ENCODE results near the gene KRT1.

The KRT1 gene

DNA sequence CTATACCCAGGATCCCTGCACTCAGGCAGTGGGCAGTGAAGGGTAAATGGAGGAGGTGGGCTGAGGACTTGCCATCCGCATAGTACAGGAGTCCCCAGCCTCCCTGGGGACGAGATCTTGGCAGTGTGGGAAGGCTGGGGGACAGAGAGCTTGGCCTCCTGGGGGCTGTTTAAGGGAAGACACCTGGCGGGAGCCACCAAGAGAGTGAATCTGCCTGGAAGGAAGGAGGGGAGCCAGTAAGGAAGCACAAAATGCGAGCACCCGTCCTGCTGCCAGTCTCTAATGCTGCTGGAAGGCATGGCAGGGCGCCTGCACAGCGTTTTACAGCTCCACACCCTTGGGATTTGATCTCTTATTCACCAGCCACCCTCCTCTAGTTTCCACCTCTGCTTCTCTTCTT is 20.8 kb downstream of the KRT1 start:
- no peak for DNase-seq

DNA sequence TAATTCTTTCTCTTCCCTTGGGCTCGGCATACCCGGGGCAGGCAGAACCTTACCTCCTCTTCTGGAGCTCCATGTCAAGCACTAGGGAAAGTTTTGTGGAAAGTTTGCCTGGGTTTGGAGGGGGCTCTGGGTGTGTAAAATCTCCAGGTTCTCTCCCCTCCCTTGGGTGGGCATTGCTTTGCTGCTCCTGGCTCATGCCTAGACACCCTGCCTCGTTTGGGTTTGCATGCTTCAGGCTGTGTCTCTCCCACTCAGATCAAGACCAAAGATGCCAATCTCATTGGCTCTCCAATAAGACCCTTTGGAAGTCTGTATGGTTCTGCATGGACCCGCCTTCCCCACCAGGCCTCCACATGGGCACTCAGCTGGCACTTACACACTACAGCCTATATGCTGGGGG is 22.0 kb downstream of the KRT1 start:
- DNase-seq, result no peak

DNA sequence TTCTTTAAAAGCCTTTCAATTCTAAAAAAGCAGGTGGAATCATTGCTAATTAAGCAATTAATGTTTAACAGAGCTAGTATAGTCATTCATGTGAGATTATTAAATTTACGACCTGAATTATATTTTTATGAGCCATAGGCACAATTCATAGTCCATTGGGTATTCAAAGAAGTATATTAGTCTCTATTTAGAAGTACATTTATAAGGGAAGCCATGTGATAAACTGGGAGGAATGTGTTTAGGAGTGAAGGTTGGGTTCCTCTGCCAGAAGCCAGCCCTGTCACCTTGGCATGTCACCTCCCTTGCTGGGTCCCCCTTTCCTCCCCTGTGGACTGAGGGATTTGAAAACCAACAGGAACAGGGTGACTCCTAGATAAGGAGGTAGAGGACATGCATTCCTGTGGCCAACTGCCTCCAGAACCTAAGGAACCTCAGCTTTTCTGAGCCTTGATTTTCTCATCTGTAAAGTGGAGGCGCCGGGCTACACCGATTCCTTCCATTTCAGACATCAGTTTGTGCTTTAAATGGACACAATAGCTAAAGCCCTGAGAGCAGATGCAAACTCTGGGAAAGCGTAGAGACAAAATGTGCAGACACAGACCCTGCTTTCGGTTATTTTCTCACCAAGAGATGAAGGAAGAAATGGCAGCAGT is 22.8 kb downstream of the KRT1 start:
- DNase-seq, result no peak

DNA sequence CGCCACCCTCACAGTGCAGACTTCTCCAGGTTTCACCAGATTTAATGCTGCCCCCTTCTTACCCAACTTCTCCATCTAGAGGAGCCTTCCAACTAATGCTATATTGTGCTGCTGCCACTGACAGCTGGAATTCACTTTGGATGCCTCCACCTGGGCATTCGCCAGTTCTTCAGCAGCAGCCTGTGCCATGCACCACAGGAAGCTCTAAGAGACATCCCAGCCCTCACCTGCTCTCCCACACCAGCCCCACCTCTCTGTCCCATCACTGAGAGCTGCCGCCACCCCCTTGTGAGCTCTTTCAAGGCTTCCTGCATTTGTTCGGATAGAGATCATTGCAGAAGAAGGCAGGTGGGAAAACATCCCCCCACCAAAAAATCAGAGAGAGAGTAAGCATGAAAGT is 23.6 kb downstream of the KRT1 start:
- no peak for DNase-seq

DNA sequence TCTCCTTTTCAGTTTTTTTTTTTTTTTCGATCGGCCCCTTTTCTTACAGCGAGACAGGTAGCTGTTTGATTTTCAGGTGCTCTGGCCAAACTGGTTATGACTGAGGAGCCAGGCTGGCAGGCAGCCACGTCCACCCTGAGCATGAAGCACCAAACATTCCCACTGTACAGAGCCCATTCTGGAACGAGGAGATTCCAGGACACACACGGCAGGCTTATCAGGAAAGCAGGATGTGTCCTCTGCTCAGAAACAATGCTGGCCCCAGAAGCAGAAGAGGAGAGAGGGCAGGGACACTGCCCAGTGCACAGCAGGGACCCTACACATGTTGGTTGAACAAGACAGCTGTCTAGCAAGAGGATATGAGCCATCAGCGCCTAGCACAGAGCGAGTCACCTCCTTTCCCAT is 24.5 kb downstream of the KRT1 start:
- no peak for DNase-seq

DNA sequence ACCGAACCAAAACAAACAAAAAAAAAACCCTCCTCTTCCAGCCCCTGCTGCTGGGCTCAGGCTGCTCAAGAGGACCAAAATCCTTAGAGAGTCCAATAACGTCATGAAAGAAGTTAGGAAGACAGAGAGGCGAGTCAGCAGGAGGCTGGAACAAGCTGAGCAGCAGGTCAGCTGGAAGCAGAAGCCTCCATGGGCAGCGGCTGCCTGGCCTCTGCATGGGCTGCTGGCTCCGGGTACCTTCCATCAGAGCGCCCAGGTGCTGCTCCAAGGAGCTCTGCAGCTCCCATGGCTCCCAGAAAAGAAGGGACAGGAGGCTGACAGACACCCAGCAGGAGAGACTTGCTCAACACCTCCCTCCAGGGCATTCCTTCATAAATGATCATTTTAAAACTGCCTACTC is 25.0 kb downstream of the KRT1 start:
- DNase-seq, result no peak

DNA sequence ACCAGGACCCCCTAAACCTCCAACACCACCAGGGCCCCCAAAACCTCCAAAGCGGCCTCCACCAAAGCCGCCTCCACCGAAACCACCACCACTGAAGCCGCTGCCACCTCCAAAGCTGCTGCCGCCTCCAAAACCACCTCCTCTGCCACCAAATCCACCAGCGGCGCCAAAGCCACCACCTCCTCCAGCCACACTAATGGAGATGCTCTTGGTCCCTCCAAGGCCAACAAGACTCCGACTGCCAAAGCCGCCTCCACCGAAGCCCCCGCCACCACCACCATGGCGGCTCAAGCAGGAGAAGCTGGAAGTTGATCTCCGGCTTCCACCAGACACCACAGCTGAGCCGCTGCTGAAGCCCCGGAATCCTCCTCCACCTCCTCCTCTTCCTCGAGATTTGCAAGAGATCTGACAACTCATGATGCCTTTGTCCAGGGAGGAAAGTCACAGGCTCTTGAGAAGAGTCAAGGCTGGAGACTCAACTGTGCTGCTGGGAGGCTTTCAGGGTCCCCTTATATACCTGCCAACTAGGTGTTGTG is 28.4 kb downstream of the KRT1 start, which contains the start of gene KRT2:
KRT2 (minus strand) TSS at position 486 of the 536 bp plus-strand sequence; CDS start at position 417, 69 bp downstream.
- no peak for DNase-seq

DNA sequence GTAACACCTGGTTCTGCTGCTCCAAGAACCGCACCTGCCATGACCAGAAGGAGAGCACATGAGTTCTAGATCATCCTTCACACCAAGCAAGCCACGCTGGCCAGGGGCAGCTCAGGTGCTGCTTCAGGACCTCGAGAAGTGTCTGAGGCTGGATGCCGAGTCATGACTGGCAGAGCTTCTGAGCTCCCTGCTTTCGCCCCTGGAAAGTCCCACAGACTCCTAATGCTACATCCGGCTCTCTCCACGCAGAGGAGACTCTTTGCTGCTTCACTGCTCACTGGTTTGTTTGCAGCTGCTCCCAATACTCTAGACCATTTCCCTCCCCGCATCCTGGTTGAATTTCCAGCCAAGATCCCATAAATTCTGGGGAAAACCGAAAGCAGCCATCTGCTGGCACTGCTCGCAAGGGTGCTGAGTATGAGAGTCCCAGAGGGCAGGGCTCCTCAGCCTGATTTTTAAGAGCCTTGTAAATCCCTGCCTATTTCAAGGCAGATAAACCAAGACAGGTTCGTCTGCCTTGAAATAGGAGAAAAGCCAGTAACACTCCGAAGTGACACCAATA is 29.6 kb downstream of the KRT1 start:
- DNase-seq, result no peak

DNA sequence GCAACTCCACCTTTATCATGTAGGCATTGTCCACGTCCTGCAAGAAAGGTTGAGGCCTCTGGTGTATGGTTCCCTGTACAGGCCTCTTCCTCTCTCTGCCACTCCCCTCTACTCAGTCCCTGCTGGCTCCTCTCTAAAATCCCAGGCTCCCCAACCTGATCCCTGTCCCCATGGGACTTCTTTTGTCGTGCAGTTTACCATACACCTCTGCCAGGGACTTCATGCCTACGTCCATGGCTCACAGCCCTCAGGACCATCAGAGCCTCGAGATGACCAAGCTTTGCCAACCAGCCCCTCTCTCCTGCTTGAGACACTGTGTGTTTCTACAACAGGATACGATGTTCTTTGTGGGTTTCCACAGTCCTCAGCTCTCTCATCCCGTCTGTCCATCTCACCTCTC is 31.1 kb downstream of the KRT1 start:
- no peak for DNase-seq

DNA sequence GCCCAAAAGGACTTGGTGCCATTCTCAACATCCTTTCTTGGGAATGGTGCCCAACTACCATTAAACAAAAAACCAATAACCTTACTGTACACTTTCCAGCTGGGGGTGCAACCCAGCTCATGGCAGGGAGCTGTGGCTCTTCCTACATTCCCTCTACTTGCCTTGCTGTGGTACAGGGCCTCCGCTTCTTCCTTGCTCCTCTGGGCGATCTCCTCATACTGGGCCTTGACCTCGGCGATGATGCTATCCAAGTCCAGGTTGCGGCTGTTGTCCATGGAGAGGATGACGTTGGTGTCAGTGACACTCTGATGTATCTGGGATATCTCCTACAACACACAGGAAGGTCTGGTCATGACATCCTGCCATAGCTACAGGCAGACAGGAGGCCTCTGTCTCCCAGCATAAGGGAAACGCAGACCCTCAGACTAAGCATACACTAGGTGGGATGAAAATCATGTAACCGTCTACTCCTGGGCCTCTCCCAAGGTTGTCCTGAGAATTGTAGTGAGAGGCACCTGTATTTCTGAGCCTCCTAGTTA is 32.1 kb downstream of the KRT1 start:
- no peak for DNase-seq

DNA sequence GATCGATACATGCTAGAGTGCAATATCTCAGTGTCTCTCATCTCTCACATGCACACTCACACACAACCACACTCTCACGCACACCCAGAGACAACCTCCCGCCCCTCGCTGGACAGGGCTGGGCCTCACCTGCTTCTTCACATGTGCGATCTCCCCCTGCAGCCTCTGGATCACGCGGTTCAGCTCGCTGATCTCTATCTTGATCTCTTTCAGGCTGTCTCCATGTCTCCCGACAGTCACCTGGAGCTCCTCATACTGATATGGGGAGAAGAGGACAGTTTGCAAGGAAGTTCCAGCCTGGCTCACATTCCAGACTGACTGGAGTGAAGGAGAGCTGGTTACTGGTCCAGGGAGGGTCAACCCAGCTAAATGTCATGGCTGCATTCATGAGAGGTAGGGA is 32.6 kb downstream of the KRT1 start:
- DNase-seq, result no peak

DNA sequence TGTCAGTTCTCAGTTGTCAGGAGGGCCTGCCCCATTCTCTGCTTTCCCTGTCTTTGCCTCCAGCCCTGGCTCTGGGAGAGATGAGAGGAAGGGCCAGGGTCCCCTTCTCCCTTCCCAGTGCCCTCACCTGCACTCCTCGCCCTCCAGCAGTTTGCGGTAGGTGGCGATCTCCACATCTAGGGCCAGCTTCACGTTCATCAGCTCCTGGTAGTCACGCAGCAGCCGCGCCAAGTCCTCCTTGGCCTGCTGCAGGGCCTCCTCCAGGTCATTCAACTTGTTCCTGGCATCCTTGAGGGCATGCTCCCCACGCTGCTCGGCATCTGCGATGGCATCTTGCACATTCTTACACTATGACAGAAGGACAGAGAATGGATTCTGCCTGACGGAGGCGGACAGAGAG is 33.6 kb downstream of the KRT1 start:
- no peak for DNase-seq

DNA sequence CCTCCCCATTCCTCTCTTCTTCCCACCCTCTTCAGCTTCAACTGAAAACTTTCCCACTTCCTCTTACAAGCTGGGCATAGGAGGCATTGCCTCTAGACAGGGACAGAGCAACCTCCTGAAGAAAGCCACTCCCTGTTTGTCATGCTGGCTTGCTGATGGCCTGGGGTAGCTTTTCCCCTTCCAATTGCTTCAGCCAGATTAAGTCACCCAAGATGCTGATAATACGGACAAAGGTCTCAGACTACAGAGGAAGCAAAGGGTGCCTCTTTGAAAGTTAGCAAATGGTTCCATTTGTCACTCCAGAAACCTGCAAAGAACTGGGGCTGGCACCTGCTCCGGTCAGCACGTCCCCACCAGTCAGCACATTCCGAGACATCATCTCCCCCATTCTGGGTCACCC is 34.2 kb downstream of the KRT1 start:
- DNase-seq, result peak in 1 of 2 experiments; percentile 3

DNA sequence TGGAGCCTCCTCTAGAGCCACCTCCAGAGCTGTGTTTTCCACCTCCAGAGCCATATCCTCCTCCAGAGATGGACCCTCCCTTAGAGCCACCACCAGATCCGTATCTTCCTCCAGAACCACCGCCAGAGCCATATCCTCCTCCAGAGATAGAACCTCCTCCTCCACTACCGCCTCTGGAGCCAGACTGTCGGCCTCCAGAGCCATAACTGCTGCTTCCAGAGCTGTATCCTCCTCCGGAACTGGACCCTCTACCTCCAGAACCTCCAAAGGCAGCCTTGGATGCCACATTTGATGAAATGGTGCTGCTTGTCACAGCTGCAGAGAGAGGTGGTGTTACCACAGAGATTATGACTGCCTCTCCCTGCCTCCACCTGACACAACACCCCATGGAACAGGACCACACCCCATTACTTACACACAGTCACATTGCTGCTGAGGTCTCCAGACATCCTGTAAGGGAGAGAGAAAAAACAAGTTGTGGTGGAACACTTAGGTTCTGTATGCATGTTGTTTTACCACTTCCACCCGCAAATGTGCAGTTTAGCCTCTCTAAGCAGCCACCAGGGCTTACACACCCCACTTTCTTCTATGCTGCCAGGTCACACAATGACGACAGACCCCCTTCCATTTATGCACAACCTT is 35.0 kb downstream of the KRT1 start:
- no peak for DNase-seq

DNA sequence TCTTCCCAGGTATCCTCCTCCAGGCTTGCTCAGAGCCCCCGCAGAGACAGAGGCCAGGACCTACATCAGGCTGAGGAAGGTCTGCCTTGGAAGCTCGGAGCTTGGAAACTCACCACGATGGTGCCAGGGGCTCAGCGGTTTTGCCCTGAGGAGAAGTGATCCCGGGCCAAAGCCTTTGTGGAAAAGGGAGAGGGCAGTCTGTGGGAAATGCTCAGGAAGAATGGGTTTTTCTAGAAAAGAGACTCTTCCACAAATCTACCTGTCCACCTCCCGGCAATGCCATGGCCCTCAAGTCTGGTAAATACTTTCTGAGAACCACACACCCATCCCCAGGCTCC is 36.2 kb downstream of the KRT1 start:
- DNase-seq, result no peak

DNA sequence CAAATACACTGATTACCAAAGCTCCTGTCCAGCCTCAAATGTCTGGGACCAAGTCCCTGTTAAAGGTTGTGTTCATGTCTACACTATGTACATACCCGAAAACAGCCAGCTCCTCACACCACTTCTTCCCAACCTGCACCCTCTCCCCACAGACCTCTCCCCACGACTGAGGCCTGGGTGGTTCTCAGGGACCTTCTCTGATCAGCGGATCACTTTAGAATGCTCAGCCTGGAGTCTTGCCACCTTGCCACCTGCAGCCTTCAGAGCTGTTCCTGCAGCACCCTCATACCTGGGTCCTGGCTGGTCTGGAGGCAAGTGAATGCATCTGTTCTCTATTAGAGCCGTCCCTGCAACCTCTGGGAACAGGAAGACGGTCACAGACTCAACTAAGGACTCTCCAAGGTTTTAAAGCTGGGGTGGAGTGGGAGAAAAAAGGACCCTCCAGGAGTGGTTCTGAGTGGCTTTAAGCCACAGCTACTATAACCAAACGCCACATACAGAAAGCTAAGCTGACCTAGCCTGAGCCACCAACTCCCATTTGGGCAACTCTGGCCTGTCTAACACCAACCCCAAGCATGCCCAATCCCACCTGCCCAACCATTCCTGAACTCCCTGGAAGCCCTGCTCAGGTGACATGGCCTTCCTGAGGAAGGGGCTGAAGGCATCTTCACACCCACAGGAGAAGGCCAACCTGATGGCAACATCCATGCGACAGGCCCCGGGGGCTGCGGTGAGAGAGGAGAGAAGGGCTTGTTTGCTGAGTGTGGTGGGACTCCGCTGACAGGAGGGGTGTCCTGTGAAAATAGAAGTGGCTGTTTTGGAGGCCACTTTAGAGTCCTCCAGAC is 36.8 kb downstream of the KRT1 start:
- DNase-seq, result no peak

DNA sequence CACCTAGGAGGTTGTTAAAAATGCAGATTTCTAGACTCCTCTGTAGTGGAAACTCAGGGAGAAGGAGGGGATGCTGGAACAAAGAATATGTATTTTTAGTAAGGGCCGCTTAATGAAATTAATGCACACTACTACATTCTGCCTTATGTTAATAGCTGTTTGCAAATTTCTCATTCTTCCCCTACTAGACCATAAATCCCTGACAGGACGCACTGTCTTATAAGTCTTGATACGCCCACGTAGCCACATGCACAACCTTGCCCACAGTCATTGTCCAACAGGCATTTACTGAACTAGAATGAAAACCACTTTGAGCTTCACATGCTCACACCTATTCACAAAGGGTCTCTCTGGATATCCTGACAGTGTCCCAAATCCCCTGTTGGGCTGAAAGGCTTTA is 38.7 kb downstream of the KRT1 start:
- DNase-seq, result no peak

DNA sequence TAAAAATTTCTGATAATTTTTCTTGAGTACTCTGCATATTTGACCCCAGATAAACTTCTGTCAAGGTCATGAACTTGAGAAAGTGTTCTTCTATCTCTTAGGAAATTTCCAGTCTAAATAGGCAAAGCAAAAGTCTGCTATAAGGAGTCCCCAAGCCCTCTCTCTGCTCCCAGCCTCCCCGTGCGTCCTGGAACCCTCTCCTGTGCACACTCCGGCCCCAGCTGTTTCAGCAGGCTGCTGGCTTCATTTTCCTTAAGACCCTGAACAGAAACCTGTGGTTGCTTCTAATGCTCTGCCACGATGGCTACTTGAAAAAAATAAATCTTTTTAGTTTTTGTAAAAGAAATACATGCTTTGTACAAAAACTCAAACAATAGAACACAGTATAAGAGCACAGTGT is 42.9 kb downstream of the KRT1 start:
- DNase-seq, result no peak

DNA sequence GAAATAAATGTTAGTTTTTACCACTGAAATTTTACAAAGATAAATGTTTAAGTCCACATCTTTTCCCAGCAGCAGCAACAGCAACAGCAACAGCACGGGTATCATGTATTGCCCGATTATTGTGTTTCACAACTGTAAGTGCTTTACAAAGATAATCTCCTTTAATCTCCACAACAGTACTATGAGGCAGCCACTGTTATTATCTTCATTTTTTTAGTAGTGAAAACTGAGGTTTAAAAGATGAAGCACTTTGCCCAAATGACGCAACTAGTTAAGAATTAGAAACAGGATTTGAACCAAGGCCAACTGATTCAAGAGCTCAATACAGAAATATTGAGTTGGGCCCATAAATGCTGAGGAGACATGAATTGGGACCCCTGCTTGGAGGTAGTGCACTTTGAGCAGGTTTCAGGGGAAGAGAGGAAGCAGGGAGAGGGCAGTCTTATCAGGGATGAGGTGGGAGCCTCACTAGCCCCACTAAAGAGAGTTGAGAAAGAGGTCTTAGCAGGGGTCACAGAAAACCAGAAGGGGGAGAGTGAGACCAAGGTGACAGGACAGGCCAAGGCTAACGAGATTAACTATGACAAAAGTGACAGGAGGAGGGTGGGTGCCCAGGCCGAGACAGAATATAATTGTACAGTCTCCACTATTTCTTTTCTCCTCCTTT is 43.5 kb downstream of the KRT1 start:
- peak; percentile 49 to 52 for DNase-seq

DNA sequence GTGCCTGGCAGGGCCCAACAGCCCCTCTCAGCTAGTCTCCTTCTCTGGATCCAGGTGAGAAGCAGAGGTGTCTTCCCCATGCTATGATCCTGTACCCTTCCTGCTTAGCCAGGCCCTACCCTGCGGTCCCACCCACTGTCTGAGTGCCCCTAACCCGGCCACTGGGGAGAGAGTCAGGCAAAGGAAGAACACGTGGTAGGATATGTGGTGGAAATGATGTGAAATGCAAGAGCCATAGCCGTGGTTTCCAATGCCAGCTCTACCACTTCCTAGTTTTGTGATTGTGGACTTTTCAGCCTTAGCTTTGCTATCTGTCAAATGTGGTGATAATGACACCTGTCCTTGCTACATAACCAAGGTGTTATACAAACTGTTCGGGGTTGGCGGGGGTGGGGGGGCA is 44.0 kb downstream of the KRT1 start:
- peak; percentile 54 to 55 for DNase-seq

DNA sequence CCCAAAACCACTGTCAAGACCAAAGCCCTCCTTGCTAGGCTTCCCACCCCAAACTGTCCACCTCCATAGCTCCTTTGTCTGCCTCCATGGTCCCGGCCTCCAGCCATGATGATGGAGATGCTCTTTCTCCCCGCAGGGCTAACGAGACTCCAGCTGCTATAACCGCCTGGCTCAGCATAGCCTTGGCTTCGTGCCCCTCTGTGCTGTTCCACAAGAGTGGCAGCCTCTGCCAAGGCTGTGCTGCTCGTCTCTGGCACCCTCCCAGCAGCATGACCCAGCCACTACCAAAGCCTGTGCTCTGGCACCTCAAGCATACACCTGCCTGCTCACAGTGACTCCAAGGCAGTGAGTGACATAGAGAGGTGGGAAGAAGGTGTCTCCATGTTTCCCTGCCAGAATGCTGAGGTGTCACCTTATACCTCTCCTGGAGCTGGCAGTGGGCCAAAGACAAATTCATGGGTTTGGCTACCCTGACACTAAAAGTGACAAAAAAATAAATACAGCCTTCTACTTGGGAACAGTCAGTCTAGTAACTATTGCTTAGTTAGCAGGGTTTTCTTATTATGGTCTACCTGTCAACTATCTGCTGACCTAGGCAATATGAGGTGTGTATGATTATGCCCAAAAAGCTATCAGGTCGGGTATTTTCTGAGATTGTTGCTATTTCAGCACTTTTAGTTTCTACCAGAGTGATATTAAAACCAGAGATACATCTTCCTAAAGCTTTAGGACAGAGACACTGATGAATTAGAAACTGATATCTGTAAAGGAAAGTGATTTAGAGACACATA is 45.7 kb downstream of the KRT1 start:
- no peak for DNase-seq

DNA sequence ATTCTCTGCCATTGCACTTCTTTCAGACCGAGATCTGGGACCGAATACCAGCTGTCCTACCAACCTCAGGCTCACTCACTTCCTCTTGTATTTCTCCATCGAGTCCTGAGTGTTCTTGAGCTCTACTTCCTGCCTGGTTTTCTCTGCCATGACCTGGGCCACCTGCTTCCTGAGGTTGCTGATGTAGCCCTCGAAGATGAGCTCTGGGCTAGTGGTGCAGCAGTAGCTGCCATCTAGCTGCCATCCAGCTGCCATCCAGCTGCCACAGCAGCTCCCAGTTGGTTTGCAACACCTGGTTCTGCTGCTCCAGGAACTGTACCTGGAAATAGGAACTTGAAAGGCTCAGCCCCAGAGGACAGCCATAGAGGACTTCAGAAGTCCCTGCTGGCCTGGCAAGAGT is 46.8 kb downstream of the KRT1 start:
- DNase-seq, result peak; percentile 65 to 74

Data from AML-193 (cell line).